PC-9 (cell line): Measurements from ENCODE around the gene CA11. TPM values are rescaled to one million over a fixed set of nuclear protein-coding genes. Genes with fewer than 3 reads are reported as not detected.

ENCODE experiments used
- BruUV-seq: library from RNA; stranded (reverse); fragments of 400-500 nt; replicated peaks from 2 replicates; lab custom pipeline; 2021; lab: Mats Ljungman, UMichigan
- CTCF ChIA-PET: fragments of 300-600 bp; sonication (Branson Sonifier 250); formaldehyde crosslinking; loops from one replicate; lab custom pipeline; 2022; ENCODE audit warnings: antibody characterized with exemption; lab: Charles Lee
- POLR2A ChIA-PET: fragments of 300-600 bp; sonication (Branson Sonifier 250); formaldehyde crosslinking; loops from one replicate; lab custom pipeline; 2022; ENCODE audit warnings: antibody characterized with exemption; ENCODE audit not compliant: unreplicated experiment; lab: Charles Lee
- DNase-seq, 2 experiments: peaks; one replicate each; pipeline versions ENCODE4 v3.0.0 to v3.0.0-alpha.2; 2015 to 2022; ENCODE audit warnings: mixed read lengths in 1 of 2
- H2AFZ ChIP-seq: fragments of 200-600 bp; sonication (generic); 2 replicates; pipeline ENCODE4 v1.8.1; 2017; ENCODE audit warnings: antibody characterized with exemption
- H3F3A ChIP-seq: fragments of 200-600 bp; sonication (generic); 2 replicates; pipeline ENCODE4 v1.8.1; 2017; ENCODE audit warnings: antibody characterized with exemption, mild to moderate bottlenecking, low read depth; ENCODE audit not compliant: insufficient read depth
- H3K27ac ChIP-seq: fragments of 200-600 bp; sonication (generic); 2 replicates; pipeline ENCODE4 v1.6.1; 2016; ENCODE audit warnings: mixed run types
- H3K27me3 ChIP-seq: fragments of 200-600 bp; sonication (generic); 2 replicates; pipeline ENCODE4 v1.6.1; 2016; ENCODE audit warnings: low read depth, mixed run types; ENCODE audit not compliant: insufficient read depth
- H3K36me3 ChIP-seq: fragments of 200-600 bp; sonication (generic); 2 replicates; pipeline ENCODE4 v1.6.1; 2016; ENCODE audit warnings: low read depth, mixed run types
- H3K4me1 ChIP-seq: fragments of 200-600 bp; sonication (generic); replicated peaks from 2 replicates; pipeline ENCODE4 v1.6.1; 2016; ENCODE audit warnings: mixed run types; ENCODE audit not compliant: insufficient read depth
- H3K4me2 ChIP-seq: fragments of 200-600 bp; sonication (generic); 2 replicates; pipeline ENCODE4 v1.6.1; 2017; ENCODE audit warnings: mixed run types
- H3K4me3 ChIP-seq: fragments of 200-600 bp; sonication (generic); 2 replicates; pipeline ENCODE4 v1.6.1; 2016; ENCODE audit warnings: mixed run types
- H3K79me2 ChIP-seq: fragments of 200-600 bp; sonication (generic); 2 replicates; pipeline ENCODE4 v1.6.1; 2017; ENCODE audit warnings: low read depth, mixed run types
- H3K9me2 ChIP-seq: fragments of 200-600 bp; sonication (generic); 2 replicates; pipeline ENCODE4 v1.8.1; 2017; ENCODE audit warnings: mild to moderate bottlenecking; ENCODE audit not compliant: insufficient read depth
- H3K9me3 ChIP-seq: fragments of 200-600 bp; sonication (generic); 2 replicates; pipeline ENCODE4 v1.8.1; 2016; ENCODE audit warnings: low read depth; ENCODE audit not compliant: insufficient read depth
- H4K20me1 ChIP-seq: fragments of 200-600 bp; sonication (generic); 2 replicates; pipeline ENCODE4 v1.8.1; 2017; ENCODE audit not compliant: insufficient read depth
- CTCF ChIP-seq: fragments of 200-600 bp; sonication (generic); conservative IDR thresholded peaks from 2 replicates; pipeline ENCODE4 v1.6.1; 2017; ENCODE audit warnings: mixed run types, antibody characterized with exemption, mild to moderate bottlenecking, moderate library complexity
- EZH2 ChIP-seq: fragments of 200-600 bp; sonication (generic); IDR thresholded peaks from 2 replicates; pipeline ENCODE4 v1.8.0; 2017; ENCODE audit warnings: antibody characterized with exemption, low read depth
- intact Hi-C: fragments of 100-400 bp; cut with micrococcal nuclease; formaldehyde crosslinking; loops from one replicate; pipeline ENCODE4 v1.10.0; 2022; ENCODE audit not compliant: unreplicated experiment
- total RNA-seq: library from RNA; stranded (reverse); gene quantifications from 2 replicates; pipeline ENCODE4 v1.2.3, GENCODE V29; 2021

CA11 gene
- total RNA-seq, 1 experiment from 2014 or later: 11.0 TPM

- intact Hi-C loops: loop anchor here (5.0 kb wide), 2 partner anchors 98 to 137 kb away; no protein-coding TSS in a partner anchor
- no peaks in the 10 kb centered on the region for H4K20me1 ChIP-seq
- no peak for DNase-seq
- ChIA-PET POLR2A (no interaction called here), CTCF (interaction anchor here (0.6 kb wide), 1 partner anchor 354 kb away, joined by 3 read pairs; the partner anchor contains the start of gene GYS1)
- no peak overlapping the region for H2AFZ ChIP-seq
- H3K9me2 ChIP-seq: no peaks in the 10 kb centered on the region
- no peaks in the 10 kb centered on the region for H3K36me3 ChIP-seq
- TF ChIP-seq EZH2 (no peak), CTCF (no peak)
- H3K79me2 ChIP-seq: peaks cover 11% of the 10 kb centered on the region
- no peaks in the 10 kb centered on the region for H3K27me3 ChIP-seq
- BruUV-seq: no TSS peak
- no peak overlapping the region for H3K27ac ChIP-seq
- H3F3A ChIP-seq: peaks cover 32% of the 10 kb centered on the region
- no peak overlapping the region; the same call in 1 of the 2 replicates for H3K4me3 ChIP-seq
- H3K4me1 ChIP-seq: peaks cover 23% of the 10 kb centered on the region
- peak overlapping the region; percentile 83 for H3K4me2 ChIP-seq
- no peaks in the 10 kb centered on the region for H3K9me3 ChIP-seq
These were observed 7.1 kb downstream of the CA11 start for GRCh38 chr19:48638831-48639381.

- CTCF ChIA-PET: no interaction called here
- DNase-seq: peak; percentile 83 to 94
- POLR2A ChIA-PET: interaction anchor here (0.6 to 0.7 kb wide), 2 partner anchors 150 to 168 kb away, joined by 7 to 23 read pairs; no protein-coding TSS in a partner anchor
- Histone ChIP-seq H3K4me2 (peak overlapping the region; percentile 83), H3K9me3 (no peaks in the 10 kb centered on the region), H3K36me3 (no peaks in the 10 kb centered on the region), H3K27me3 (no peaks in the 10 kb centered on the region), H2AFZ (peak overlapping the region; percentile 85), H3K27ac (peak overlapping the region; percentile 84), H3K4me3 (peak overlapping the region; percentile 74), H3K79me2 (peaks cover 11% of the 10 kb centered on the region), H4K20me1 (no peaks in the 10 kb centered on the region), H3K4me1 (peaks cover 30% of the 10 kb centered on the region), H3F3A (peaks cover 40% of the 10 kb centered on the region), H3K9me2 (no peaks in the 10 kb centered on the region)
- TSS peak; percentile 19 for BruUV-seq
- no peak for TF ChIP-seq EZH2
- TF ChIP-seq CTCF: peak; percentile 51; the same call in 1 of the 2 replicates
- intact Hi-C loops: loop anchor here (1.0 to 5.0 kb wide), 3 partner anchors 19 to 136 kb away; partner anchors contain the start of genes RPL18 and SPHK2
These were observed 7.8 kb downstream of the CA11 start for GRCh38 chr19:48637948-48638830.

- CTCF ChIA-PET: interaction anchor here (0.7 kb wide), 1 partner anchor 460 kb away, joined by 12 read pairs; no protein-coding TSS in a partner anchor
- POLR2A ChIA-PET: interaction anchor here (0.6 to 0.7 kb wide), 2 partner anchors 151 to 168 kb away, joined by 7 to 23 read pairs; no protein-coding TSS in a partner anchor
- H3K4me2 ChIP-seq: peak overlapping the region; percentile 83
- H3K79me2 ChIP-seq: peaks cover 11% of the 10 kb centered on the region
- H3K9me2 ChIP-seq: no peaks in the 10 kb centered on the region
- H3K4me3 ChIP-seq: peak overlapping the region; percentile 74
- H4K20me1 ChIP-seq: no peaks in the 10 kb centered on the region
- H3K36me3 ChIP-seq: no peaks in the 10 kb centered on the region
- TF ChIP-seq CTCF (no peak), EZH2 (no peak)
- peaks cover 31% of the 10 kb centered on the region for H3K4me1 ChIP-seq
- peaks cover 40% of the 10 kb centered on the region for H3F3A ChIP-seq
- DNase-seq: peak; percentile 100
- peak overlapping the region; percentile 85 for H2AFZ ChIP-seq
- intact Hi-C loops: loop anchor here (1.0 to 5.0 kb wide), 3 partner anchors 18 to 135 kb away; partner anchors contain the start of genes RPL18 and SPHK2
- peak overlapping the region; percentile 84 for H3K27ac ChIP-seq
- no peaks in the 10 kb centered on the region for H3K27me3 ChIP-seq
- no peaks in the 10 kb centered on the region for H3K9me3 ChIP-seq
- no TSS peak for BruUV-seq
These were observed 8.5 kb downstream of the CA11 start for GRCh38 chr19:48637449-48637947.
